Gastroesophageal sphincter (tissue), 4 donors: ENCODE data around the gene MS4A4E. TPM values are rescaled to one million over a fixed set of nuclear protein-coding genes. Genes with fewer than 3 reads are reported as not detected.
A peak's percentile ranks its signal among the peaks of the same experiment; 100 is the strongest.

Source experiments
- ATAC-seq: fragments of 150-250 bp; one replicate; pipeline ENCODE4 v1.9.1; 2016; ENCODE audit warnings: mild to moderate bottlenecking, moderate library complexity
- H3K27ac ChIP-seq, 4 donors: fragments of 200-600 bp; sonication (generic) in 3 of 4; 1 replicate in 3 of 4; 2 replicates in 1 of 4; pipeline ENCODE4 v1.5.1; 2016 to 2019
- H3K27me3 ChIP-seq: fragments of 200-600 bp; sonication (generic); one replicate; pipeline ENCODE4 v1.5.1; 2019
- H3K36me3 ChIP-seq, 2 donors: fragments of 200-600 bp; sonication (generic); one replicate each; pipeline ENCODE4 v1.5.1; 2019; ENCODE audit warnings: control low read depth in 1 of 2
- H3K4me1 ChIP-seq, 3 donors: fragments of 200-600 bp; sonication (generic); 1 replicate in 2 of 3; 2 replicates in 1 of 3; pipeline ENCODE4 v1.5.1; 2016 to 2019; ENCODE audit warnings: control low read depth in 2 of 3
- H3K4me3 ChIP-seq, 2 donors: fragments of 200-600 bp; sonication (generic); one replicate each; pipeline ENCODE4 v1.5.1; 2019; ENCODE audit warnings: mild to moderate bottlenecking in 1 of 2, moderate library complexity in 1 of 2
- H3K9me3 ChIP-seq, 3 donors: fragments of 200-600 bp; sonication (generic); one replicate each; pipeline ENCODE4 v1.5.1; 2017 to 2019; ENCODE audit warnings: control low read depth in 2 of 3
- EP300 ChIP-seq: sonication (generic); formaldehyde crosslinking; IDR thresholded peaks from one replicate; pipeline ENCODE4 v1.6.1; 2017; ENCODE audit warnings: antibody characterized with exemption, mild to moderate bottlenecking
- POLR2A ChIP-seq, 2 donors: fragments of 450-650 bp; IDR thresholded peaks; one replicate each; pipeline ENCODE4 v1.6.1; 2017; ENCODE audit warnings: antibody characterized with exemption in 2 of 2, mild to moderate bottlenecking in 2 of 2, moderate library complexity in 1 of 2
- POLR2AphosphoS5 ChIP-seq: sonication (generic); formaldehyde crosslinking; IDR thresholded peaks from one replicate; pipeline ENCODE4 v1.6.1; 2017; ENCODE audit warnings: antibody characterized with exemption
- WGBS, 2 donors: methylation state at CpG; one replicate each; pipeline ENCODE4 v1.1.5; 2018; ENCODE audit warnings: low coverage in 1 of 2; 5-methylcytosine and 5-hydroxymethylcytosine counted together
- total RNA-seq, 4 donors: library from RNA; depleted of rRNA; stranded (reverse); fragments of >200 nt; gene quantifications; one replicate each; pipeline ENCODE4 v1.1.0, GENCODE V29; 2016
- TF ChIP-seq, protein P1 (sequence below), 4 experiments: fragments of 200-600 bp in 2 of 4; fragments of 450-650 bp in 2 of 4; sonication (generic) in 1 of 4; IDR thresholded peaks; one replicate each; pipeline ENCODE4 v1.5.1; 2017 to 2019; ENCODE audit warnings: antibody characterized with exemption in 4 of 4, mild to moderate bottlenecking in 2 of 4, moderate library complexity in 2 of 4

MS4A4E gene
- total RNA-seq, 4 donors from 2014 or later, result 3.0 to 8.2 (median 3.9) TPM; not detected in 1

DNA sequence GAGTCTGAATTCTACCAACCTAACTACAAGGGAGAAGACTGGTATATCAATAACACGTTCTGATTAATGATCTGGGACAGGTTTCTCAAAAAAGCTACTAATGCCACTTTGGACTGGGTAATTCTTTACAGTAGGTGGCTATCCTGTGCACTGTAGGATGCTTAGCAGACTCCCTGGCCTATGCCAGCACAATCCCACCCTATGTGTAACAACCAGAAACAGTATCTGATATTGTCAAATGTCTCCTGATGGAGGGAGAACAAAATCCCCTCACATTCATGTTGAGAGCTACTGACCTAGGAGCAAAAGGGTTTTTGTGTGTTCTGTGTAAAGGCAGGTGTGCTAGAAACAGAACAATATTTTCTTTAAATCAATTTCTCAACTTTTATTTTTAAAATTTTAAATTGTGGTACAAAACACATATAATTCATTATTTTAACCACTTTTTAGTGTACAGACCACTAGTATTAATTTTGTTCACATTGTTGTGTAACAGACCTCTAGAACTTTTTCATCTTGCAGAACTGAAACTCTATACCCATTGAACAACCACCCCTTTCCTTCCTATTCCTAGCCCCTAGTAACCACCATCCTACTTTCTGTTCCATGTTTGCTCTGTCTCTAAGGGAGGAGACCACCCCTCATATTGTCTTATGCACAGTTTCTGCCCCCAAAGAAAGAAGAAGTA is 58.0 kb downstream of the MS4A4E start:
- no peak for ATAC-seq
- H3K4me3 ChIP-seq, result no peak overlapping the region
- no peaks in the 10 kb centered on the region for H3K4me1 ChIP-seq
- H3K9me3 ChIP-seq, result no peaks in the 10 kb centered on the region
- no peaks in the 10 kb centered on the region for H3K36me3 ChIP-seq
- TF ChIP-seq POLR2AphosphoS5, result no peak
- no peak for TF ChIP-seq POLR2A (IDR thresholded peaks at IDR 0.05)
- TF ChIP-seq EP300, result no peak
- TF ChIP-seq, protein P1, sequence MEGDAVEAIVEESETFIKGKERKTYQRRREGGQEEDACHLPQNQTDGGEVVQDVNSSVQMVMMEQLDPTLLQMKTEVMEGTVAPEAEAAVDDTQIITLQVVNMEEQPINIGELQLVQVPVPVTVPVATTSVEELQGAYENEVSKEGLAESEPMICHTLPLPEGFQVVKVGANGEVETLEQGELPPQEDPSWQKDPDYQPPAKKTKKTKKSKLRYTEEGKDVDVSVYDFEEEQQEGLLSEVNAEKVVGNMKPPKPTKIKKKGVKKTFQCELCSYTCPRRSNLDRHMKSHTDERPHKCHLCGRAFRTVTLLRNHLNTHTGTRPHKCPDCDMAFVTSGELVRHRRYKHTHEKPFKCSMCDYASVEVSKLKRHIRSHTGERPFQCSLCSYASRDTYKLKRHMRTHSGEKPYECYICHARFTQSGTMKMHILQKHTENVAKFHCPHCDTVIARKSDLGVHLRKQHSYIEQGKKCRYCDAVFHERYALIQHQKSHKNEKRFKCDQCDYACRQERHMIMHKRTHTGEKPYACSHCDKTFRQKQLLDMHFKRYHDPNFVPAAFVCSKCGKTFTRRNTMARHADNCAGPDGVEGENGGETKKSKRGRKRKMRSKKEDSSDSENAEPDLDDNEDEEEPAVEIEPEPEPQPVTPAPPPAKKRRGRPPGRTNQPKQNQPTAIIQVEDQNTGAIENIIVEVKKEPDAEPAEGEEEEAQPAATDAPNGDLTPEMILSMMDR (IDR thresholded peaks at IDR 0.05), result no peak
- 38% methylated on average over 1 of the region's 1 CpG; no CpG with 5 or more reads in 1 of the 2 donors for WGBS, 2 donors
- H3K27ac ChIP-seq, result peak overlapping the region in 3 of 4 donors; percentile 37 to 55 (median 53)
- H3K27me3 ChIP-seq, result no peaks in the 10 kb centered on the region

DNA sequence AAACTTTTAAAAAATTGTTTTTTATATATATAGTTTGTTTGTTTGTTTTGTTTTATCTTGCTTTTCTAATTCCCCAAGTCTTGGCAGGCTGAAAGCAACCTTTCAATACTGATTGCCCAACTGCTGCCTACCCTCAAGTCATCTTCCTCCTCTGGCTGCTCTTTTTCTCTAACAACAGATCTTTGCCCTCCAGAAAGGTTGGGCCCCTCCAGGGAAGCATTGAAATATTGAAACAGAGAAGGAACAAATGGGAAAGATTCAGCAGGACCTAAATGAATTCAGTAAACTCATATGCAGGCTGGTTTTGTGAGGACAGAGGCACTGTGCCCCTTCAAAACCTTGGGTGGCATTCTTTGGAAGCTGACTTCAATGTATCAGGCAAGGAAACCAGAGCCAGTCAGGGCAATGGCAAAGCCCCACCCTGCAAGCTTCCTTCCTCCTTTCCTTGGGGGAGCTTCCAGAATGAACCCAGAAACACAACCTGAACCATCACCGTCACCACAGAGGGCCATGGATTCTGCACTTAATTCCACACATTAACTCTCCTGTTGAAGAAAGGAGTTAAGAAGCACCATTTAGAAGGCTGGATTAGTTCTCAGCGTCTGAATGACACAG is 59.2 kb downstream of the MS4A4E start:
- ATAC-seq, result no peak
- H3K4me1 ChIP-seq, result no peaks in the 10 kb centered on the region
- H3K36me3 ChIP-seq, result no peaks in the 10 kb centered on the region
- whole genome bisulfite sequencing, 2 donors, result 66 to 83% methylated on average over 1 to 2 of the region's 2 CpGs
- TF ChIP-seq, protein P1 (IDR thresholded peaks at IDR 0.05), result no peak
- no peak for TF ChIP-seq POLR2AphosphoS5
- no peak for TF ChIP-seq EP300
- no peak for TF ChIP-seq POLR2A (IDR thresholded peaks at IDR 0.05)
- H3K27ac ChIP-seq, result peak overlapping the region in 3 of 4 donors; percentile 37 to 55 (median 53)
- no peaks in the 10 kb centered on the region for H3K27me3 ChIP-seq
- H3K4me3 ChIP-seq, result no peak overlapping the region
- H3K9me3 ChIP-seq, result no peaks in the 10 kb centered on the region

- WGBS, 2 donors, result 65 to 70% methylated on average over 8 to 9 of the region's 10 CpGs
- peak; percentile 22 for ATAC-seq
- peak within 1 kb of the TSS in 1 of 2 donors; percentile 23 for H3K4me3 ChIP-seq
Measured at GRCh38 chr11:60182541-60183330, 60.2 kb downstream of the MS4A4E start, which contains the start of gene MS4A6A. Gene MS4A6A, minus strand, starts transcription at chr11:60183083. Its CDS starts 1,356 bp downstream, at chr11:60181727.

GRCh38 chr11:60175860-60176275 is 67.1 kb downstream of the MS4A4E start:
- H3K27ac ChIP-seq, result no peak overlapping the region
- H3K36me3 ChIP-seq, result no peaks in the 10 kb centered on the region
- no peaks in the 10 kb centered on the region for H3K4me1 ChIP-seq
- WGBS, 2 donors, result 60 to 85% methylated on average over 2 to 5 of the region's 5 CpGs
- ATAC-seq, result no peak
- no peaks in the 10 kb centered on the region for H3K27me3 ChIP-seq
- H3K4me3 ChIP-seq, result no peak overlapping the region
- no peaks in the 10 kb centered on the region for H3K9me3 ChIP-seq
- TF ChIP-seq POLR2AphosphoS5 (no peak), EP300 (no peak), POLR2A (IDR thresholded peaks at IDR 0.05) (no peak)
- TF ChIP-seq, protein P1 (IDR thresholded peaks at IDR 0.05), result no peak

More at GRCh38 chr11:60182541-60183330, 60.2 kb downstream of the MS4A4E start, which contains the start of gene MS4A6A:
- Histone ChIP-seq H3K9me3 (no peaks in the 10 kb centered on the region), H3K27me3 (no peaks in the 10 kb centered on the region), H3K27ac (peak within 1 kb of the TSS in 3 of 4 donors; percentile 51 to 55 (median 53)), H3K36me3 (no peaks in the 10 kb centered on the region), H3K4me1 (no peaks in the 10 kb centered on the region)
- TF ChIP-seq, protein P1 (IDR thresholded peaks at IDR 0.05), result no peak
- no peak for TF ChIP-seq POLR2AphosphoS5
